GM23248 (cell line): ENCODE measurements around the gene HDC.

Experiments used
- EZH2 ChIP-seq: fragments of 200-600 bp; sonication (generic); IDR thresholded peaks from 2 replicates; pipeline ENCODE4 v1.6.1; 2018; ENCODE audit warnings: antibody characterized with exemption, mild to moderate bottlenecking; ENCODE audit not compliant: insufficient read depth, poor library complexity, severe bottlenecking
- EZH2phosphoT487 ChIP-seq: fragments of 200-600 bp; sonication (generic); IDR thresholded peaks from 2 replicates; pipeline ENCODE4 v1.6.1; 2018; ENCODE audit warnings: antibody characterized with exemption, moderate library complexity, mild to moderate bottlenecking, low read depth; ENCODE audit not compliant: insufficient read depth

DNA sequence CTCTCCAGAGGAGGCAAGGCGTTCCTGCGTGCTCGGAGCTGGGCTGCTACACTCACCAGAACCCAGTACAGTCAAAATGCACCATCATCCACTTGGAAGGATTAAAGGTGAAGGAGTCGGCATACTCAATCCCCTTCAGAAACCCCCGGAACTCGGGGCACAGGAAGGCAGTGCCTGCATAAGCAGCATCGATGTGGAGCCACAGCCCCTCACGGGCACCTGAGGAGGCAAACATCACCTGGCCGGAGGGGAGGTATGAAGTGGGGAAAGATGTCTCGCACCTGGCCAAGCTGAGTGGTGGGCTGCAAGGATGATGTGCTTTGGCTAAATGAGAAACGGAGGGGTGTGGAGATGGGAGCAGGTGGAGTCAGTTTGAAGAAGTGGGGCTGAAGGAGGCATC, 13.0 kb downstream of the HDC start:
- no peak for TF ChIP-seq EZH2
- no peak for TF ChIP-seq EZH2phosphoT487
